Measurements from ENCODE around the gene IL33.

IL33 gene

GRCh38 chr9:6302417-6302816, 86.8 kb downstream of the IL33 start:
- no peak for DNase-seq (ENCODE audit: low spot score)

DNA sequence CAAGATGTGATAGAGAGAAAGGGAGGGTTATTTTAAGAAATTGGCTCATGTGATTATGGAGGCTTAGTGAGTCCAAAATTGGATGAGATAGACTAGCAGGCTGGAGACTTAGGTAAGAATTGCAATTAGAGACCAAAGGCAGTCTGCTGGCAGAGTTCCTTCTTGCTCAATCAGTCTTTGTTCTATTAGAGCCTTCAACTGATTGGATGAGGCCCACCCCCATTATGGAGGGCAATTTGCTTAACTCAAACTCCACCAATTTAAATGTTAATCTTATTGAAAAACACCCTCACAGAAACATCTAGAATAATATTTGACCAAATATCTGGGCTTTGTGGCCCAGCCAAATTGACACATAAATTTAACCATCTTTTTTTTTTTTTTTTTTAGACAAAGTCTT, 88.6 kb downstream of the IL33 start:
- no peak for DNase-seq (ENCODE audit: low spot score)

DNA sequence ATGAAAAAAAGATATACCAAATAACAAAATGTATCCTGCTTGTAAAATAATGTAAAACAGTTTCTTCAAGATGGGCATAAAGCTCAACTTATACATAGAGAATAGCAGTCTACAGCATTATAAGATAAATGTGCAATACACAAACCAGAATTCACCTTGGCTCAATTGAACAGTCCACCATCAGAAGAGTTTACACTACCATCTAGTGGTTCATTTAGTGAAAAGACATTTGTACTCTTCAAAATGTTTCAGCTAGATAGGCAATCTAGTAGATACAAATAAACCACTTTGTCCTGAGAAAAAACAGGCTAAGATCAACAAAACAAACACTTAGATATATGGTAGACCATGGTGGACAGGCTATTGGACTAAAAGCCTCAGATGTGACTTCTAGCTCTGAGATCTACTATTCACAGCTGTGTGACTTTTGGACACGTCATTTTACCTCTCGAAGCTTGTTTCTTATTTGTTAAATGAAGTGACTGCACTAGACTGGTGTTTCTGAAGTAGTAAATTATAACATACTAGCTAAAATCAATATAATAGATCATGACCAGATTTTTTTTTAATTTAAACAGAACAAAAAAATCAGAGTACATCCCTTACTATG, 90.5 kb downstream of the IL33 start:
- DNase-seq (ENCODE audit: low spot score): no peak
